Right lung (tissue), 5 donors: ENCODE results near the gene ARHGEF40. TPM values are rescaled to one million over a fixed set of nuclear protein-coding genes. Genes with fewer than 3 reads are reported as not detected.
A peak's percentile ranks its signal among the peaks of the same experiment; 100 is the strongest.

Source experiments
- DNase-seq, 2 donors: peaks; one replicate each; pipeline ENCODE4 v3.0.0-alpha.2; 2013
- polyA plus RNA-seq, 5 donors: library from polyadenylated mRNA; unstranded; fragments of 120-200 nt; gene quantifications; one replicate each; pipeline versions ENCODE4 v1.2.1 to v1.2.3, GENCODE V29; 2013; ENCODE audit warnings: inconsistent platforms in 1 of 5, low replicate concordance in 1 of 5; ENCODE audit not compliant: insufficient read length in 5 of 5, insufficient read depth in 1 of 5

The ARHGEF40 gene
- polyA plus RNA-seq, 5 donors = 69.5 to 88.8 (median 83.3) TPM

DNA sequence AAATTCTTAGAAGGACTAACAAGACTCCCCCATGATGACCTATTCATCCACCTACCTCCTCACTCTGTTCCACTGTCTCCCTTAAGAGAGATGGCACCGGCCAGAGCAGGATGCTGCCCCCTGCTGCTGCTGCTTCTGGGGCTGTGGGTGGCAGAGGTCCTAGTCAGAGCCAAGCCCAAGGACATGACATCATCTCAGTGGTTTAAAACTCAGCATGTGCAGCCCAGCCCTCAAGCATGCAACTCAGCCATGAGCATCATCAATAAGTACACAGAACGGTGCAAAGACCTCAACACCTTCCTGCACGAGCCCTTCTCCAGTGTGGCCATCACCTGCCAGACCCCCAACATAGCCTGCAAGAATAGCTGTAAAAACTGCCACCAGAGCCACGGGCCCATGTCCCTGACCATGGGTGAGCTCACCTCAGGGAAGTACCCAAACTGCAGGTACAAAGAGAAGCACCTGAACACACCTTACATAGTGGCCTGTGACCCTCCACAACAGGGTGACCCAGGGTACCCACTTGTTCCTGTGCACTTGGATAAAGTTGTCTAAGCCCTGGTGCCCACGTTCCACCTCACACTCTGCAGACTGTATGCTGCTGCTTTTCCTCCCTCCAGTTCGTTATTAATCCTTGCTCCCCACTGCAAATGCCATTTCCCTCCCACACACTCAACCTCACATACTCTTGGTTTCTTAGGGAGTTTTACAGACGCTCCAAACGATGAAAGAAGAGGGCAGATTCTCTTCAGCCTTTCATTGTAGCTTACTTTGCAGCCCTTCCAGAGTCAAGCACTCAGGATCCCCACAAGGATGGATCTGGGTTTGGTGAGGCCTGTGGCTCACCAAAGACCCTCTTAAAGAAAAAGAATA is 12.1 kb upstream of the ARHGEF40 start, which contains the start of gene RNASE8:
Gene RNASE8 (plus strand): TSS at position 20 of the 873 bp plus-strand sequence. CDS start 71 bp downstream, at position 91.
- DNase-seq = no peak

- no peak for DNase-seq
Measured at GRCh38 chr14:21058903-21059302, 11.2 kb upstream of the ARHGEF40 start.

DNA sequence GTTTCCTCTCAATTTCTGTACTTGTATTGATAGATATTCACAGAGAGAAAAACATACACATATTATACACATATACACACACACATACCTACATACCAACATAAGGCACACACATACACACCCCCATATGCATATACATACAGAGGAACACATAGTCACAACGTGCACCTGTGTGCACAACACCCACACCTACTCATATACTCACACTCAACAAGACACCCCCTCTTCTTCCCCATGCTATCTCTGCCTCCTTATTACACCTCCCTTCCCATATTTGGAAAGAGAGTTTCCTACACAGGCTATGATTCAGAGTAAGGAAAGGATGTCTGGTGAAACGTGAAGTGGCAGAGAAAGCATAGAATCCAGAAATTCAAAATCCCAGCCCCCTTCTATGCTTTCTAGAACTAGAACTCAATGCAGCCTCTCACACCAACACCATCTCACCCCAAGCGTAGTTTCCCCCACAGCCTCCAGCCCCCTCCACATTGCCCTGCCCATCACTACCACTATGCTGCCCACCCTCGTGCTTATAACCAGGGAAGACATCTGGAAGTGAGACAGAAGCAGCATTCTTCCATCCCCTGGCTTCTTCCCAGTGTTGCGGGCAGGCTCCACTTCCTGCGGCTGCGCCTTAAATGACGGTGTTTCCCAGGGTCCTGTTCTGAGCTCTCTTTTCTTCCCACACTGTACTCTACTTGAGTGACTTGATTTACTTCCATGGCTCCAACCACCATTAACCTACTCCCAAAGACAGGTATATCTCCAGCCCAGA is 10.1 kb upstream of the ARHGEF40 start:
- DNase-seq = no peak

DNA sequence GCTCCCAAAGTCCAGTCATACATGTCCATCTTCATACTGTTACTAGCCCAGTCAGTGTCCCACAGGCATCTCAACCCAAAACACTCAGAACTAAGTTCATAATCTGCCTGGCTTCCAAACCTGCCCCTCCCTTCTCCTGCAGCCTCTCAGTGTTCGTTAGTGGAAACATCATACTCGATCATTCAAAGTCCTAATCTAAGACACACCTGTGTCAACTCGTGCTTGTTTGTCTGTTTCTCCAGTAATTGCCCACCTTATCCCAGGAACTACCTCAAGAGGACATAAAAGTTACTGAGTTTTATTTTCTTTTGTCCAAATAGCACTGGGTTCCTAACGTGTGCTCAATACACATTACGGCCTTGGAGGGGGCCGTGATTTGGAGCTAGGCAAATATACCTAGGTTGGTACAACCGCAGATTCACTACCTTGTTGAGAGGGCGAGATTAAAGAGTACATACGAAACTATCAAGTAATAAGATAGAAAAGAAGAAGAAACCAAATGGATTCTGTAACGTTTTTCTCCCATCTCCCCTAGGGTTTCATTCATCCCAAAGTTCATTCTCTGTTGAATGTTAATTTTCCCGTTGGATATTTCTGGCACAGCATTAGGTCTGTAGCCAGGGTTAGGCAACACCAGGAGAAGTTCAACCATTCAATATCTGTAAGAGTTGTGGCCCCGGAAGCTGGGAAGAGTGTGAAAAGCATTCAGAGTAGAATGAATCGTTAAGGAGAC is 9.3 kb upstream of the ARHGEF40 start:
- no peak for DNase-seq

DNA sequence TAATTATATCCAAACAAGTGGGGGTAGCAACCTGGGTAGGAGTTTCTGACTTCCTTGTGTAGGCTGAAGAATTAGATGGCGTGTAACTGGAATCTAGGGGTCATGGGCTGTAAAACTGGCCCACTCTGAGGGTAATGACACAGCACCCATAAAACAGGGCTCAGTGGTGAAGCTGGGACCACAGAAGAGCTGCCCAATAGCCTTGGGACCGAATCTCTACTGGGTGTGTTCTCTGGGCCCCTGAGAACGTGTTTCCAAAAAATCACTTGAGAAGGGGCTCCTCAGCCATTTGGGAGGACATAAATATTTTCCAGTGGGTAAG is 8.8 kb upstream of the ARHGEF40 start:
- no peak for DNase-seq

DNA sequence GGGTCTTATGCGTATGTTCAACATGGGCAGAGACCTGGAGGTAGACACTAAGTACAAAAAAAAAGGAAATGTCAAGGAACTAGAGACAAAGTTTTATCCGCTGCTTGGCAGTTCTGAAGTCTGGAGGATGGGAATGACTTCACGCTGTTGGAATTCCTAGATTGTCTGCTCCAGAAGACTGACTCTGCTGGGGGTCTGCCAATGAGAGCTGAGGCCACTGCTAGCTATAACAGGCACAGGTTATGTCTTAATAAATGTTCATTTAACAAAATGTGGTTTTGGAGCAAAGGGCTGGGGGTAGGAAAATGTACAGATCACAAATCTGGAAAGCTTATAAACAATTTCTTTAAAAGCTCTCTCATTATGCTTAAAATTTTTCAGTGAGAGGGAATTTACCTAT is 6.6 kb upstream of the ARHGEF40 start:
- no peak for DNase-seq

DNA sequence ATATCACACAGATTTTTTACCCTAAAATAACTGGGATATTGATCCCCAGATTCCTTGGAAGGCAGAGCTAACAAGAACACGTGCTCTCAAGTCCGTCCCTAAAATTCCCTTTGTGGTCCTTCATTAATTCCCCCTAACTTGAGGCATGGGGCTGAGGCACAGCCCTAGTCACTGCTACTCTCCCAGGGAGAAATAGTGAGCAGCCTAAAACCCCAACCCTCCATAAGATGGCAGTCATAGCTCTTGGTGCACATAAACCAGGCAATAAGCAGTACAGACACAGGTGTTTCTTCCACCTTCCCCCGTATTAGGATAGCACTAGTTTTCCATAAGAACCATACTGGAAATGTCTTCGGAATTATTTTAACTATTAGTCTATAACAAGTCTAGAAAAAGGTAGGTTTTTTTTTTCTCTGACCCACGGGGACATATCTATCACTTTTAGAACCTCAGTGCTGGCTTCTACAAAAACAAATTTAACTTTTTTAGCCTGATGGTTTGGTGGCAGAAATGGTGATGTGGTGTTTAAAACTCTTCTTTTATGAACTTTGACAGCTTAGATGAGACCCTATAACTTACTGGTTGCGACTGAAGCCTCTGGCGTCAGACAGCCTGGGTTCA is 3.1 kb upstream of the ARHGEF40 start:
- DNase-seq = no peak

- DNase-seq = peak; percentile 56
Measured at GRCh38 chr14:21068521-21069387, 1.4 kb upstream of the ARHGEF40 start.

DNA sequence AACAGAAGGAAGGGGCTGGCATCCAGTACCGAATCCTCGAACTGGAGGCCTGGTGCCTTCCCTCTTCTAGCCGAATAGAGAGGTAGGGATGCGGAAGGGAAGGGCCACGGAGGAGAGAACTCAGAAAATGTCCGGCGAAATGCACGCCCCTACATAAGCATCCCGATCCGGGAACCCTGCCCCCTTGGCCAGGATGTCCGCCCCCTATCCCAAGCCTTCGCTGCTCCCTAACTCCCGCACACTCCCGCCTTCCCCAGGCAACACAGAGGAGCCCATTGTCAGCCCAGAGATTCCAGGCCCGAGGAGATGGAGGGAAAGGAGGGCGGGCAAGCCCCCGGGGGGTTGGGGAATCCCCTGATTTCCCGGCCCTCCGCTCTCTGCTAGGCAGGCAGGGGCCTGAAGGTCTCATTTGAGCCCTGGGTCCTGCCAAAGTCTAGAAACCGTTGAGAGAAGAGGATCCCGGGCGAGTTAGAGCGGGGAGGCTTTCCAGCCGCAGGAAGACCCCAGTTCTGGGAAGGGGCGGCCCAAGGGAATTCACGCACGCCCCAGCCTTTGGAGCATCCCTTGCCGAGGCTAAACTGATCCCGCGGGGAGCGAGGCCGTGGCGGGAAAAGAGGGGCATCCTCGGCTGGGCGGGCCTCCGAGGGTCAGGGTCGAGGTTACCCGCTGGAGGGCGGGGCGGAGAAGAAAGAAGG is 569 bp upstream of the ARHGEF40 start:
- DNase-seq = peak; percentile 56 to 67

DNA sequence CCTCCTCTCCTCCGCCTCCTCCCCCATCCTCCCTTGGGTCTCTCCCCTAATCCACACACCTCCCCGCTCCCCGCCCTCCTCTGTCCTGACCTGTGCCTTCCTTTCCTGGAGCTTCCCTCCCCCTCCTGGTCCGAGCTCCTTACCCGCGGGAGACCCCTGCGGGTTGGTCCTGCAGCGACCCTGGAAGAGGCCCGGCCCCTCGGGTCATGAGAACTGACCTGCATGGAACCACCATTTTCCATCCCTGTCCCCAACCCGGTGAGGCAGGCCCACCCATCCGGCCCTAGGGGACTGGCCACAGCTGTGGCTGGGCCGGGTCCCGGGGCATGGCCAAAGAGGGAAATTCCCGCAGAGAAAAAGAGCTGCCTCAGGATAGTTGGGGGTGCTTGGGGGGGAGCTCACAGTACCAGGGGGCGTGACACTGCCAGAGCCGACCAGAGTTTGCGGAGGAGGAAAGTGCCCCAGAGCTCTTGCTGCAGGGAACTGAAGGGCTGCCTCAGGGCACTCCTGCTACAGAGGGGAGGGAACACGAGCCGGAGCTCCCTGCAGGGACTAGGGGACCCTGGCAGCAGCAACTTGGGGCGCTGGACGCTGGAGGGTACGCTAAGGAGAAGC is 613 bp downstream of the ARHGEF40 start:
- peak; percentile 51 to 59 for DNase-seq

DNA sequence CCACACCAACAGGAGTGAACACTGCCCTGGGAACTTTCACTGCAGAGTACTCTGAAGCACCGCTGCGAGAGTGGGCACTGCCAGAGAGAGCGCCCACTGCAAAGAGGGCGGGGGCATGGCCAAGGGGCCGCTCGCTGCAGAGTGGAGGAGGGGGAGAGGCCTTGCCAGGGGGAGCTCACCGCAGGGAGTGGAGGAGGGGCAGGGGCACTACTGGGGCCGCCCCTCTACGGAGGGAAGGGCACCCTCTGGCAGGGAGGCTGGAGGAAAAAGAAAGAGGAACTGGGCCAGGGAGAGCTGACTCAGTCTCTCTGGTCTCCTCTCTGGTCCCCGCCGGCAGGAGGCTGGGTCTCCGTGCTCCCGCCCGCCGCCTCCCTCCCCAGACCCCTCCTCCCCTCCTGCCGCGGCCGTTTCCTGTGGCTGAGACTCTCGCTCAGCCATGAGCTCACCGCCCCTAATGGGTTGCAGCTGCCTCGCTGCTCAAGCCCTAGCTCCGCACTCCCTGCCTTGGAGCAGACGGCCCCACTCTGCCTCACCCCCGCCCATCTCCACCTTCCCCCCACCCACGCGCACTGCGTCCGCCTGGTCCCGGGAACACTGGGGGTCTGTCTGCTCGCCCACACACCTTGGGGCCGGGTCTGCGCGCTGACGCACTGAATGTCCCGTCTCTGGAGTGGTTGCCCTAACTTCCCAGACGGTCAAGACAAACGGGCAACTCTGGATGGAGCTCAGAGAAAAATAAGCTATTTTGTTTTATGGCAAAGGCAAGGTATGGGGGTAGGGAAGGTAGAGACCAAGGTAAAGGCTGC is 1.3 kb downstream of the ARHGEF40 start:
- DNase-seq = peak; percentile 91

DNA sequence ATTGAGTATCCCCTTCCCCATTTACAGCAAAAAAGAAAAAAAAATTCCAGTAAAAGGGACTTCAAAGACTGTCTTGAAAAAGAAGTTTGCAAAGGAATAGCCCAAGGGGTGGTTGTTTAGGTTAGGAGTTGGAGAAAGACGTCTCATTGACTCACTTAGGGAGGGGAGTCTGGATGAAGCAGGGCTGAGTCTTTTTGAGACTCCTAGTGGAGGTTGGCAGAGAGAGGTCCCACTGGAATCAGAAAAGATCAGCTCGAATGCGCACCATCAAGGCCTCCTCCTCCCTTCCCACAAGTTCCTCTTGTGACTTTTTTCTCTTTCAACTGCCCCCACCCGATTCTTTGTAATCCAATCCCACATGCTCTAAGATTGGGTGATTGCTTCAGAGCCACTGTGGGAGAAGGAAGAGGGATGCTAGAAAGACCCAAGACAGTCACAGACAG is 1.9 kb downstream of the ARHGEF40 start:
- peak in 1 of 2 donors; percentile 23 for DNase-seq

DNA sequence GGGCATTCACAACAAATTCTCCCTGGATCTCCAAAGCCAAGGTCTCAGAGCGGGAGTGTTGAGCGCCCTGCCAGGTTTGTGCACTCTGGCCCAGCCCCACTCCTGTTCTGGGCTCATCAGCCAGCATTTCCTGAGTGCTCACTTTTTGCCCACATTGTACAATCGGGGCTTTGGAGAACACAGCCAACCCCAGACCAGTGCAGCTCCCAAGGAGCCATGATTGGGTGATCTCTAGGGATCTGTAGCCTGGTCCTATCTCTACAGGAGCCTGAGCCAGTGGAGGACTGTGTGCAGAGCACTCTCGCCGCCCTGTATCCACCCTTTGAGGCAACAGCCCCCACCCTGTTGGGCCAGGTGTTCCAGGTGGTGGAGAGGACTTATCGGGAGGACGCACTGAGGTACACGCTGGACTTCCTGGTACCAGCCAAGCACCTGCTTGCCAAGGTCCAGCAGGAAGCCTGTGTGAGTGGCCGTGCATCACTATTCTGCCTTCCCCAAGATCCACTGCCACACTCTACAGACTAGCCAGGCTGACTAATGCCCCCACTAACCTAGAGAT is 2.8 kb downstream of the ARHGEF40 start:
- no peak for DNase-seq

DNA sequence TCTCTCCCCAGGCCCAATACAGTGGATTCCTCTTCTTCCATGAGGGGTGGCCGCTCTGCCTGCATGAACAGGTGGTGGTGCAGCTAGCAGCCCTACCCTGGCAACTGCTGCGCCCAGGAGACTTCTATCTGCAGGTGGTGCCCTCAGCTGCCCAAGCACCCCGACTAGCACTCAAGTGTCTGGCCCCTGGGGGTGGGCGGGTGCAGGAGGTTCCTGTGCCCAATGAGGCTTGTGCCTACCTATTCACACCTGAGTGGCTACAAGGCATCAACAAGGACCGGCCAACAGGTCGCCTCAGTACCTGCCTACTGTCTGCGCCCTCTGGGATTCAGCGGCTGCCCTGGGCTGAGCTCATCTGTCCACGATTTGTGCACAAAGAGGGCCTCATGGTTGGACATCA is 3.8 kb downstream of the ARHGEF40 start:
- DNase-seq = no peak

DNA sequence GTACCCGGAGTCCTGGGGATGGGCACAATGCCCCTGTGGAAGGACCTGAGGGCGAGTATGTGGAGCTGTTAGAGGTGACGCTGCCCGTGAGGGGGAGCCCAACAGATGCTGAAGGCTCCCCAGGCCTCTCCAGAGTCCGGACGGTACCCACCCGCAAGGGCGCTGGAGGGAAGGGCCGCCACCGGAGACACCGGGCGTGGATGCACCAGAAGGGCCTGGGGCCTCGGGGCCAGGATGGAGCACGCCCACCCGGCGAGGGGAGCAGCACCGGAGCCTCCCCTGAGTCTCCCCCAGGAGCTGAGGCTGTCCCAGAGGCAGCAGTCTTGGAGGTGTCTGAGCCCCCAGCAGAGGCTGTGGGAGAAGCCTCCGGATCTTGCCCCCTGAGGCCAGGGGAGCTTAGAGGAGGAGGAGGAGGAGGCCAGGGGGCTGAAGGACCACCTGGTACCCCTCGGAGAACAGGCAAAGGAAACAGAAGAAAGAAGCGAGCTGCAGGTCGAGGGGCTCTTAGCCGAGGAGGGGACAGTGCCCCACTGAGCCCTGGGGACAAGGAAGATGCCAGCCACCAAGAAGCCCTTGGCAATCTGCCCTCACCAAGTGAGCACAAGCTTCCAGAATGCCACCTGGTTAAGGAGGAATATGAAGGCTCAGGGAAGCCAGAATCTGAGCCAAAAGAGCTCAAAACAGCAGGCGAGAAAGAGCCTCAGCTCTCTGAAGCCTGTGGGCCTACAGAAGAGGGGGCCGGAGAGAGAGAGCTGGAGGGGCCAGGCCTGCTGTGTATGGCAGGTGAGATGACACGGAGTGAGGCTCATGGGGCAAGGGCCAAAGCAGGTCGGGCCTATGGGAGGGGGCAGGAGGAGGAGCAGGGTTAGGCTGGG is 4.5 kb downstream of the ARHGEF40 start:
- DNase-seq = no peak

- no peak for DNase-seq
Measured at GRCh38 chr14:21075719-21076437, 5.8 kb downstream of the ARHGEF40 start.

- no peak for DNase-seq
Measured at GRCh38 chr14:21077672-21078071, 7.6 kb downstream of the ARHGEF40 start.
